Naive thymus-derived CD8-positive, alpha-beta T cell (primary cell): ENCODE results near the gene MVB12B. TPM values are rescaled to one million over a fixed set of nuclear protein-coding genes. Genes with fewer than 3 reads are reported as not detected.

Experiments
- ATAC-seq, 2 donors: fragments of 150-1000 bp; cut with Tn5 transposase in 1 of 2; sonication (Bioruptor Pico), chemical (Tn5 transposase) in 1 of 2; 1 replicate in 1 of 2; 2 replicates in 1 of 2; pipeline ENCODE4 v1.10.0; 2021; ENCODE audit warnings: mild to moderate bottlenecking in 2 of 2, moderate library complexity in 2 of 2
- POLR2A ChIA-PET: fragments of 350-600 bp; sonication (Branson Sonifier 250); formaldehyde crosslinking; loops from one replicate; lab custom pipeline; 2021; ENCODE audit warnings: antibody characterized with exemption; lab: Charles Lee
- DNase-seq, 10 donors: peaks; one replicate each; pipeline versions ENCODE4 v3.0.0 to v3.0.0-alpha.2; 2020 to 2022
- H3K27ac Mint-ChIP-seq, 10 donors: one replicate each; pipeline ENCODE4 v1.8.0; 2020 to 2022; ENCODE audit warnings: mild to moderate bottlenecking in 10 of 10, mixed read lengths in 10 of 10, moderate library complexity in 4 of 10, inconsistent platforms in 1 of 10
- H3K27me3 Mint-ChIP-seq, 5 donors: one replicate each; pipeline ENCODE4 v1.8.0; 2021 to 2022; ENCODE audit warnings: mixed read lengths in 5 of 5
- H3K36me3 Mint-ChIP-seq, 3 donors: one replicate each; pipeline ENCODE4 v1.8.0; 2020 to 2022; ENCODE audit warnings: mixed read lengths in 3 of 3, mild to moderate bottlenecking in 2 of 3, inconsistent platforms in 1 of 3
- H3K4me1 Mint-ChIP-seq, 4 donors: one replicate each; pipeline ENCODE4 v1.8.0; 2021 to 2022; ENCODE audit warnings: mixed read lengths in 4 of 4
- H3K4me3 Mint-ChIP-seq, 10 donors: one replicate each; pipeline ENCODE4 v1.8.0; 2020 to 2022; ENCODE audit warnings: mild to moderate bottlenecking in 10 of 10, mixed read lengths in 10 of 10, moderate library complexity in 6 of 10, inconsistent platforms in 1 of 10
- H3K9me3 Mint-ChIP-seq, 9 donors: one replicate each; pipeline ENCODE4 v1.8.0; 2020 to 2022; ENCODE audit warnings: mixed read lengths in 9 of 9, mild to moderate bottlenecking in 3 of 9, inconsistent platforms in 1 of 9, moderate library complexity in 1 of 9
- polyA plus RNA-seq, 3 donors: library from polyadenylated mRNA; unstranded; fragments of 300-500 nt; fragmentation: Illumina TruSeq; gene quantifications; one replicate each; pipeline ENCODE4 v1.2.3, GENCODE V29; 2021
- total RNA-seq, 8 experiments: library from RNA in 2 of 8; stranded (reverse) in 2 of 8; gene quantifications; one replicate each; pipeline ENCODE4 v1.2.3 and lab custom pipeline; 2021 to 2026

The MVB12B gene
- total and polyA plus RNA-seq, 5 experiments from 2014 or later, result 7.2 to 28.6 (median 12.5) TPM

DNA sequence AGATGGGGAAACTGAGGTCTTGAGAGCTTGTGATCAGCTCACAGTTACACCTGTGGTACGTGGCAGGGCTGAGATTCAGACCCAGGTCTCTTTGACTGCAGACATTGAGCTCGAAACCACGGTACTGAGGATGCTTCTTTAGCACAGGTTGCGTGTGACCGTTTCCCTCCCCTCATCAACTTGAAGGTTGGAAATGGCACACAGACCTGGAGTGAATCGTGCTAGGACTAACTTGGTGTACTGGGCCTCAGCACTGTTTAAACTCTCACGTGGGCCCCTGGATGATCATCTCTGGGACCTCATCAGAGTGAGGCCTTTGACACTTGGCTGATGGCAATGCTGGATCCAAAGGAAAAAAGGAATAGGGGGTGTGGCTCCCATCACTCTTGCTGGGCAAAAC lies 106.0 kb downstream of the MVB12B start:
- Mint-ChIP-seq H3K27ac (no peak overlapping the region), H3K27me3 (no peaks in the 10 kb centered on the region), H3K4me3 (no peak overlapping the region), H3K36me3 (peaks cover 0 to 22% (median 8%) of the 10 kb centered on the region in 3 donors), H3K4me1 (peaks cover 4 to 20% (median 9%) of the 10 kb centered on the region in 4 donors), H3K9me3 (no peaks in the 10 kb centered on the region)
- DNase-seq, result no peak
- POLR2A ChIA-PET, result interaction anchor here (0.5 kb wide), 2 partner anchors 141 to 152 kb away, joined by 4 to 6 read pairs; no protein-coding TSS in a partner anchor
- ATAC-seq, result no peak

DNA sequence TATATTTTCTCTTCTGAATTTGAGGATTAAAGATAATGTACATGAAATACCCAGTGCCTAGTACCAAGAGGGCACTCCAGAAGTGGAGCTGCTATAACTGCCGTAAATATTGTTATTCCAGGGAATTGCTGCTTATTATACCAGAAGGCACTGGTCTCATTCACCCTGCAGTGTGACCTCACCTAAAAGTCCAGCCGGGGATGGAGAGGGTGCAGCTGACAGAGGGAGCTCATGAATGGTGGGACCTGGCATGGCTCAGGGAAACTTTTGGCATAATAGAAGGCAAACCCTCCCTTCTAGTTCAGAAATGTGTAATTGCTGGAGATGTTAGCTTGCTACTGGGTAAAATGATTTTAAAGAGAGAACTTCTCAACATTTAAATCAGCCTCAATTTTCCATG lies 108.5 kb downstream of the MVB12B start:
- H3K9me3 Mint-ChIP-seq, result no peaks in the 10 kb centered on the region
- ATAC-seq (no peak), DNase-seq (no peak)
- POLR2A ChIA-PET, result interaction anchor here (1.5 kb wide), 1 partner anchor 12 kb away, joined by 4 read pairs; no protein-coding TSS in a partner anchor
- H3K4me1 Mint-ChIP-seq, result peaks cover 0 to 17% (median 11%) of the 10 kb centered on the region in 4 donors
- H3K27me3 Mint-ChIP-seq, result no peaks in the 10 kb centered on the region
- H3K27ac Mint-ChIP-seq, result no peak overlapping the region
- H3K36me3 Mint-ChIP-seq, result peaks cover 0 to 12% (median 2%) of the 10 kb centered on the region in 3 donors
- no peak overlapping the region for H3K4me3 Mint-ChIP-seq

DNA sequence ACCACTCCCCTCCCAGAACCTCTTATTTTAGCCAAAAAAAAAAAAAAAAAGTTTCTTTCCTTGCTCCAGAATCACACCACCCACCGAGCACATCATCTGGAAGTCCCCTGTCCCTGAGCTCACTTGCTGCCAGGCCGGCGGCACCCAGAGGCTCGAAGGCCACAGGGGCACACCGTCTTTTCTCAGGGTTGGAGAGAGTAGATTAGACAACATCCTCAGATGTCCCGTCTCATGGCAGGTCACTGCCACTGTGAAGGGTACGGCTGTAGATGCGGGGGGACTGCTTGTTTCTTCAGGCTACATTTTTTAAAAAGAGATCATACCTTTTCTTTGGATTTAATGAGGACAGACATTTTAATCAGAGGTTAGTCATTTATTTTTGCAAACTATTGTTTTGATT lies 109.0 kb downstream of the MVB12B start:
- Mint-ChIP-seq H3K27me3 (no peaks in the 10 kb centered on the region), H3K27ac (peak overlapping the region in 1 of 10 donors; percentile 72), H3K36me3 (peaks cover 0 to 12% (median 0%) of the 10 kb centered on the region in 3 donors), H3K4me3 (no peak overlapping the region), H3K9me3 (no peaks in the 10 kb centered on the region), H3K4me1 (peaks cover 3 to 16% (median 8%) of the 10 kb centered on the region in 4 donors)
- ATAC-seq (no peak), DNase-seq (no peak)
- POLR2A ChIA-PET, result interaction anchor here (1.2 kb wide), 1 partner anchor 37 kb away, joined by 4 read pairs; no protein-coding TSS in a partner anchor

DNA sequence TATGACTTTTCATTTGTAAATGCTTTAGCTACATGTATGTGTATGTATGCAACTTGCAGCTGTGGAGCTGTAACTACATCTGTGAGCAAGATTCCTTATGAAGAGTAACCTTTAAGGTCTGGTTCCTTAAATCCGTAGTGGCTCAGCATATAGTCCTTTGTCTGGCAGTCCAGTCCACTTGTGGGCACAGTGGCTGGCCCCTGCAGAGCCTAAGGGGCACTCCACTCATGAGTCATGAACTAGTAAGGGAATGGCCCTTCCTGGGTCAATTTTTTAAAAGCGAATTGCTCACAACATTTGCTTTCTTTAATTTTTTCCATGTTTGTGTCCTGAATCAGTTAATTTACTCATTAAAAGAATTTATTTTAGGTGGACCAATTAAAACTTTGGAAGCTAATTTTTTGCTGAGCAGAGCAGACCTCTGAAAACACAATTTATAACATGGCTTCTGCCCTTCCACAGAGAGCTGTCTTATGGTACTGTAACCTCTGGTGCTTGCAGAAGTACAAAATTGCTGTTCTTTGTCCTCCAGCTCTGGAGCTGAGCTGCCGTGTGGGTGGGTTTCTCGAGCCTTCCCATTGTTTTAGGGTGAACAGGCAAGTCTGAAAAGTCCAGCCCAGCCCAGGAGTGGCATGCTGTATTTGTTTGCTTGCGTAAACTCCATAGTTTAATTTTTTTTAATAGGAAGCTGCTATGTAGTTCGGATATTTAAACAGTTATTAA lies 110.1 kb downstream of the MVB12B start:
- Mint-ChIP-seq H3K27me3 (no peaks in the 10 kb centered on the region), H3K27ac (no peak overlapping the region), H3K4me3 (no peak overlapping the region), H3K36me3 (peaks cover 0 to 14% (median 3%) of the 10 kb centered on the region in 3 donors), H3K4me1 (peaks cover 3 to 20% (median 5%) of the 10 kb centered on the region in 4 donors), H3K9me3 (no peaks in the 10 kb centered on the region)
- ATAC-seq (no peak), DNase-seq (no peak)
- POLR2A ChIA-PET, result interaction anchor here (0.8 to 1.2 kb wide), 2 partner anchors 33 to 35 kb away, joined by 3 to 4 read pairs; no protein-coding TSS in a partner anchor

DNA sequence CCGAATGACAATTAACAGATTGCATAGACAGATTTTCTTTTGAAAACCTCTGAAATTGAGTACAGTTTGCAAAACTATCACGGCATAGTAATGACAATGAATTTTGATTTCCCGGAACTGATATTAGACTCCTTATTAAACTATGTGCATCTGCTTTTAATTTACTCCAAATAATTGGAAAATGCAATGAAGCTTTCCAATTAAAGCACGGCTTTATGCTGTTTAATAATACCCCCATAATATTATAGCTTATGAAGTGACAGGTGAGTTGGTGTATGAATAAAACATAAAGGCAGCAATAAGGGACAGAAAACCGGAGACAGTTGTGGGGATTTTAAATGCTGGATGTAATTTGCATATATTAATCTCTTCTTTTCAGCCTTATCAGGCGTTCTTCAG lies 110.6 kb downstream of the MVB12B start:
- Mint-ChIP-seq H3K36me3 (peaks cover 0 to 14% (median 4%) of the 10 kb centered on the region in 3 donors), H3K27me3 (no peaks in the 10 kb centered on the region), H3K9me3 (no peaks in the 10 kb centered on the region), H3K4me1 (peaks cover under 1 to 20% (median 6%) of the 10 kb centered on the region in 4 donors), H3K27ac (no peak overlapping the region), H3K4me3 (no peak overlapping the region)
- ATAC-seq (no peak), DNase-seq (no peak)
- POLR2A ChIA-PET, result interaction anchor here (0.8 kb wide), 2 partner anchors 20 to 32 kb away, joined by 3 to 4 read pairs; no protein-coding TSS in a partner anchor

DNA sequence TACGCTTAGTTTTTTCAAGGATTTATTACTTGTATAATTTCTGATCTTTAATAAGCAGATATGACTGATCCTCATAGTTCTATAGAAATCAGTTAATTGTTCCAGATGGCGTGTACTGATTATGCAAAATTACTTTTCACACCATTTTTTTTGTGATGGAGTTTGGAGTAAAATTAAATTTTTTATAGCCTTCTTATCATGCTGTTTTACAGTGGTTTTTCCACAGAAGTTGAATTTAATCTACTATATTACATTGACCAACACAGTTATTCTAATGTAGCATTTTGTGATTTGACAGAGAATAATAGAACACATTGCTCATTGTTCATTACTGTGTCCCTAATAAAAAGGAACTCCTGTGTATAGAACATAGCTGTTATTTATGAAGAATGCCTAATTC lies 111.1 kb downstream of the MVB12B start:
- POLR2A ChIA-PET, result interaction anchor here (0.8 kb wide), 2 partner anchors 21 to 32 kb away, joined by 3 to 4 read pairs; no protein-coding TSS in a partner anchor
- no peaks in the 10 kb centered on the region for H3K27me3 Mint-ChIP-seq
- ATAC-seq, result no peak

DNA sequence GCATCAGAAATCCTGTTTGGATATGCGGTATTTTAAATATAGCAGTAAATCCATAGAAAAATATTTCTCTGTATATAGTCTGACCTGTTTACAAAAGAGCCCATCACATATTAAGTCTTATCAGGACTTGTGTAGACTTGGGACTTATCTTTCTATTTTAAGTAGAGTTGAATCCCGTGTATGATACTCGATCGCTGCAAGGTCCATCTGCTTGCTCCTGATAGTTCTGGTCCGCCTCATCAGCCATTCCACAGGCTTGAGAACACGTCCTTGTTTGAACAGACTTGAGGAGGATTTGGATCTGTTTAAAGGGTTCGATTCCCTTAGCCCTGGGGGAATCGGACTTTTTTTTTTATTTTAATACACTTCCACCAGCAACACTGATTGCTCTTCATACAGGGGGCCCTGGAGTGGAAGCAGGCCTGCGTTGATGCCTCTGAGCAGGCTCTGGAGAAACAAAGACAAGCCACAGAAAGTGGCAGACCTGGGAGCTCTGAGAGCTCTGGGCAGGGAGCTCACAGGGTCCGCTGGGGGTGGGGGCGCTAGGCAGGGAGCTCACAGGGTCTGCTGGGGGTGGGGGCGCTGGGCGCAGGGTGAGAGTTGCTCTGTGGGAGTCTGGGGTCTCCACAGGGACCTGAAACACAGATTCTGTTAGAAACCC lies 112.2 kb downstream of the MVB12B start:
- no peaks in the 10 kb centered on the region for H3K9me3 Mint-ChIP-seq
- no peaks in the 10 kb centered on the region for H3K27me3 Mint-ChIP-seq
- POLR2A ChIA-PET, result no interaction called here
- H3K4me1 Mint-ChIP-seq, result peaks cover 8 to 31% (median 14%) of the 10 kb centered on the region in 4 donors
- peak overlapping the region in 3 of 10 donors; percentile 15 to 25 (median 22) for H3K27ac Mint-ChIP-seq
- DNase-seq (no peak), ATAC-seq (no peak)
- peaks cover 0 to 11% (median 6%) of the 10 kb centered on the region in 3 donors for H3K36me3 Mint-ChIP-seq
- H3K4me3 Mint-ChIP-seq, result no peak overlapping the region

More for the DNA sequence above, 111.1 kb downstream of the MVB12B start:
- no peak overlapping the region for H3K27ac Mint-ChIP-seq
- DNase-seq, result no peak
- H3K36me3 Mint-ChIP-seq, result peaks cover 0 to 12% (median 6%) of the 10 kb centered on the region in 3 donors
- peaks cover 3 to 23% (median 6%) of the 10 kb centered on the region in 4 donors for H3K4me1 Mint-ChIP-seq
- no peak overlapping the region for H3K4me3 Mint-ChIP-seq
- no peaks in the 10 kb centered on the region for H3K9me3 Mint-ChIP-seq

DNA sequence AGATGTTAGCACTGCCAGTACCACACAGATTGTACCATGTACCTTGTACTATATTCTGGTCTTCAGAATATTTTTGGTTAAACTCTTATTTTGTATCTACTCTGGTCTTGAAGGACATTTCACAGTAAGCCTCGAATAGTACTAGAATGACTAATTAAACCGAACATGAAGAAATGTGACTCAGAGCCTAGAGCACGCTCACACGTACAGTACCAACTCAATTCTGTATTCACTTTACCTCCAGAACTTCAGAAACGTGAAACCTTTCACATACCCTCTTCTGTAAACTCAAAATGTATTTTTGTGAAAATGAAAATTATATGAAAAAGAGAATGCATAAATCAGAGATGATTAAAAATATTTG lies 112.8 kb downstream of the MVB12B start:
- no peak overlapping the region for H3K4me3 Mint-ChIP-seq
- H3K4me1 Mint-ChIP-seq, result peaks cover 10 to 34% (median 18%) of the 10 kb centered on the region in 4 donors
- ATAC-seq (no peak), DNase-seq (no peak)
- H3K36me3 Mint-ChIP-seq, result peaks cover 0 to 7% (median 6%) of the 10 kb centered on the region in 3 donors
- H3K27me3 Mint-ChIP-seq, result no peaks in the 10 kb centered on the region
- POLR2A ChIA-PET, result no interaction called here
- H3K27ac Mint-ChIP-seq, result peak overlapping the region in 3 of 10 donors; percentile 22 to 25 (median 22)
- H3K9me3 Mint-ChIP-seq, result no peaks in the 10 kb centered on the region

DNA sequence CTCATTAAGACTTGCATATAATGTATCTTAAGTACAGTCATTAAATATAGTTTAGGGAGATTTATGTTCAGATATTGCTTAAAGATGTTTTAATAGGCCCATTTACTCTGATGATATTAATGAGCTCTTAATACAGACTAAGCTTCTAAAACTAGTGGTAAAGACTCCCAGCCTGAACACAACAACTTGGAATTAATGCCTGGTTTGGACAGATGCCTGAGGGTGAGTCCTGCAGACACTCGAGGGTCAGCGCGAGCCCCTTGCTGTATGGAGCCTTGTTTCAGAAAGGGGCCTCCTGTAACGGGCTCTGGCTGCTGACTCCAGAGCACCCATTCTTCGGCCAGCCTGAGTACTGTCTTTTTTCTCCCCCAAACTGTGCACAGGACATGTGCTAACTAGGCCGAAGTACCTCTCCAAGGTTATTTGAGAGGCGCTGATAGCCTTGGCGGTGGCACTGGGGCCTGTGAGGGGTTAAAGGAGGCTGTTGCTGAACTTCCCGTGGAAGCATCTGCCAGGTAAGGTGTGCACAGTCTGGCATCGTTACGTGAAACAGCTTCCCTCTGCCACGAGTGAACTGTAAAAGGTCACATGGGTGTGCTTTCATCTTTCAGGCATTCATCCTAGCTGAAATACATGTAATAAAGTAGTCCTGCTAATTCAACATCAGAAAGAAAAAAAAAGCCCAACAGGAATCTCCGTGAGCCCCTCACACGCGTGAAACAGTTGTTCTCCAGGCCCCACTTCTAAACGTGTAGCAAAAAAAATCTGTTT lies 113.4 kb downstream of the MVB12B start:
- ATAC-seq, result peak; percentile 39 to 61
- POLR2A ChIA-PET, result interaction anchor here (0.9 kb wide), 1 partner anchor 29 kb away, joined by 3 read pairs; no protein-coding TSS in a partner anchor

DNA sequence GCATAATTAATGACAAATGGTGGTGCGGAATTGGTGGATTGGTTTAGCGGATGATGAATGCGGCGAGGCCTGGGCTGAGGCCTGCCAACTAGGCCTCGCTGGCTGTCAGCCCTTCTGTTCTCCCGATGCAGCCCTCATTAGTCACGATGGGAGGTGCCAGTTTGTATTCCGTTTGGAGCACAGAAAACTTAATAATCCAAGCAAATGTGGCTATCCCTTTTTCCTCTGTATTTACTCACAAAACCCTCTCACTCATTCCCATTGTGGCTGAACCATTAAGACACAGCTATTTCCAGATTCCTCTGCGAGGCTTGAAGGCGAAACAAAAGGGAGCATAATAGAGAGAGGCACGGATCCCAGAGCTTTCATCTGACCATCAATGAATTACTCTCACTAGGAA lies 114.3 kb downstream of the MVB12B start:
- Mint-ChIP-seq H3K9me3 (no peaks in the 10 kb centered on the region), H3K27me3 (no peaks in the 10 kb centered on the region), H3K4me1 (peaks cover 9 to 38% (median 23%) of the 10 kb centered on the region in 4 donors), H3K27ac (peak overlapping the region in 2 of 10 donors; percentile 21 to 37), H3K4me3 (no peak overlapping the region), H3K36me3 (peaks cover 0 to 6% (median 2%) of the 10 kb centered on the region in 3 donors)
- ATAC-seq (no peak), DNase-seq (no peak)
- POLR2A ChIA-PET, result no interaction called here

More for the DNA sequence above, 113.4 kb downstream of the MVB12B start:
- peaks cover 0 to 7% (median 6%) of the 10 kb centered on the region in 3 donors for H3K36me3 Mint-ChIP-seq
- H3K4me1 Mint-ChIP-seq, result peaks cover 11 to 36% (median 22%) of the 10 kb centered on the region in 4 donors
- no peak overlapping the region for H3K4me3 Mint-ChIP-seq
- peak overlapping the region in 7 of 10 donors; percentile 31 to 64 (median 40) for H3K27ac Mint-ChIP-seq
- DNase-seq, result no peak
- no peaks in the 10 kb centered on the region for H3K27me3 Mint-ChIP-seq
- no peaks in the 10 kb centered on the region for H3K9me3 Mint-ChIP-seq

DNA sequence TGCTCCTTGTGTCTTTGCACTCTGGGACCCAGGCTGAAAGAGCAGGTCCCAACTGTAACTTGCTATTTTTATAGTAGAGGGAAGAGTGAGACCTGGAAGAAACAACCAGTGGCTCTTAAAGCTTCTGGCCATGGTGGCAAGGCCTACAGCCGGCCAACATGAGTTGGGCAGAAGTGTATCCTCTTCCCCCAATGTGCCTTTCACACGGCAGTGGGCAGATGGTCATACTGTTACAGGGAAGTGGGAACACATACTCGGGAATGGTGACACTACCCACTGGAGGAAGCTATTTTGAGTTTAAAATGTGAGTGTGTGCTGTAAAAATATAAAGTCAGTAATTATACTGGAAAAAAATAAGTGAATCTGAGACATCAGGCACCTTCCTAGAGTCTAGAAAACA lies 116.0 kb downstream of the MVB12B start:
- H3K4me1 Mint-ChIP-seq, result peaks cover 10 to 40% (median 23%) of the 10 kb centered on the region in 4 donors
- peaks cover 0 to 7% (median 4%) of the 10 kb centered on the region in 3 donors for H3K36me3 Mint-ChIP-seq
- no peaks in the 10 kb centered on the region for H3K9me3 Mint-ChIP-seq
- no peak for DNase-seq
- H3K27ac Mint-ChIP-seq, result peak overlapping the region in 2 of 10 donors; percentile 32 to 50
- no peaks in the 10 kb centered on the region for H3K27me3 Mint-ChIP-seq
- POLR2A ChIA-PET, result interaction anchor here (0.8 to 1.1 kb wide), 4 partner anchors 12 to 44 kb away, joined by 3 to 5 read pairs (median 4); no protein-coding TSS in a partner anchor
- H3K4me3 Mint-ChIP-seq, result no peak overlapping the region
- ATAC-seq, result no peak

DNA sequence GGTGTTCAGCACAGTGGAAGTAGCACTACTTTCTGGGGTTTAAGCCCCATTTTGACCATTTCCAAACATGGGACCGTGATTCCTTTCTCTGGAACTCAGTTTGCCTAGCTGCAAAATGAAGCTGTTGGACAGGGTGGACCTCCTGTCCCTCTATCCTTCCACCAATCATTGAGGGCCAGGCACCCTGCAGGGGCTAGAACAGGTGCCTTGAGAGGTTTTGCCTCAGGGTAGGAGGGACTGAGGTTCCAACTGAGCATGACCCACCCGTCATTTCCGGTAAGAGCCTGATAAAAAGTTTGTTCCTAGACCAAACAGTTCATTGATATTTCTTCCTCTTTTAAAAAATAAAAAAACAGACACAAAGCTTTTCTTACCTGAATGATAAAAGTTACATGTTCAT lies 116.5 kb downstream of the MVB12B start:
- Mint-ChIP-seq H3K27me3 (no peaks in the 10 kb centered on the region), H3K4me3 (no peak overlapping the region), H3K4me1 (peaks cover 13 to 42% (median 25%) of the 10 kb centered on the region in 4 donors), H3K27ac (peak overlapping the region in 9 of 10 donors; percentile 20 to 77 (median 33)), H3K9me3 (no peaks in the 10 kb centered on the region), H3K36me3 (peaks cover 0 to 12% (median 8%) of the 10 kb centered on the region in 3 donors)
- DNase-seq, result no peak
- ATAC-seq, result no peak
- POLR2A ChIA-PET, result interaction anchor here (0.8 to 1.1 kb wide), 4 partner anchors 13 to 44 kb away, joined by 3 to 5 read pairs (median 4); no protein-coding TSS in a partner anchor
